Activated CD8-positive, alpha-beta T cell treated with anti-CD3 and anti-CD28 coated beads for 36 hours (primary cell): ENCODE measurements around the gene MYLK. TPM values are rescaled to one million over a fixed set of nuclear protein-coding genes. Genes with fewer than 3 reads are reported as not detected.

Experiments
- ATAC-seq: fragments of 200-7000 bp; cut with Tn5 transposase; one replicate; pipeline ENCODE4 v1.10.0; 2021; ENCODE audit warnings: mild to moderate bottlenecking, moderate library complexity
- CTCF ChIA-PET: fragments of 350-600 bp; sonication (Branson Sonifier 250); formaldehyde crosslinking; loops from one replicate; lab custom pipeline; 2021; ENCODE audit warnings: antibody characterized with exemption; lab: Charles Lee
- POLR2A ChIA-PET: fragments of 350-600 bp; sonication (Branson Sonifier 250); formaldehyde crosslinking; loops from one replicate; lab custom pipeline; 2021; ENCODE audit warnings: antibody characterized with exemption; lab: Charles Lee
- DNase-seq: peaks from one replicate; pipeline ENCODE4 v3.0.0-alpha.2; 2020
- H3K27ac Mint-ChIP-seq: one replicate; pipeline ENCODE4 v1.8.0; 2021; ENCODE audit warnings: mild to moderate bottlenecking, mixed read lengths
- H3K27me3 Mint-ChIP-seq: one replicate; pipeline ENCODE4 v1.8.0; 2021; ENCODE audit warnings: mixed read lengths
- H3K36me3 Mint-ChIP-seq: one replicate; pipeline ENCODE4 v1.8.0; 2021; ENCODE audit warnings: low read depth, mixed read lengths
- H3K4me1 Mint-ChIP-seq: one replicate; pipeline ENCODE4 v1.8.0; 2021; ENCODE audit warnings: low read depth, mixed read lengths
- H3K4me3 Mint-ChIP-seq: one replicate; pipeline ENCODE4 v1.8.0; 2021; ENCODE audit warnings: mild to moderate bottlenecking, moderate library complexity, mixed read lengths
- H3K9me3 Mint-ChIP-seq: one replicate; pipeline ENCODE4 v1.8.0; 2021; ENCODE audit warnings: mixed read lengths
- CTCF ChIP-seq: fragments of 200-600 bp; IDR thresholded peaks from one replicate; pipeline ENCODE4 v1.8.0; 2022; ENCODE audit warnings: antibody characterized with exemption, mild to moderate bottlenecking
- intact Hi-C: fragments of 100-400 bp; cut with micrococcal nuclease; formaldehyde crosslinking; loops from one replicate; pipeline ENCODE4 v1.10.0; 2022
- total RNA-seq, 2 experiments: library from RNA; stranded (reverse); gene quantifications; one replicate each; pipeline ENCODE4 v1.2.3, GENCODE V29; 2021

Gene MYLK
- total RNA-seq, 2 experiments from 2014 or later = 0.34 TPM; not detected in 1

GRCh38 chr3:123656691-123657090 is 227.4 kb downstream of the MYLK start:
- ChIA-PET CTCF (interaction anchor here (1.0 to 9.0 kb wide), 6 partner anchors 10 to 68 kb away, joined by 3 to 58 read pairs (median 4); no protein-coding TSS in a partner anchor), POLR2A (no interaction called here)
- no peak overlapping the region for H3K4me3 Mint-ChIP-seq
- no peak overlapping the region for H3K27ac Mint-ChIP-seq
- peak; percentile 34 for TF ChIP-seq CTCF
- H3K4me1 Mint-ChIP-seq = no peaks in the 10 kb centered on the region
- intact Hi-C loops = no loop called here
- peak; percentile 20 for DNase-seq
- H3K36me3 Mint-ChIP-seq = no peaks in the 10 kb centered on the region
- H3K9me3 Mint-ChIP-seq = no peaks in the 10 kb centered on the region
- no peak for ATAC-seq
- no peaks in the 10 kb centered on the region for H3K27me3 Mint-ChIP-seq

DNA sequence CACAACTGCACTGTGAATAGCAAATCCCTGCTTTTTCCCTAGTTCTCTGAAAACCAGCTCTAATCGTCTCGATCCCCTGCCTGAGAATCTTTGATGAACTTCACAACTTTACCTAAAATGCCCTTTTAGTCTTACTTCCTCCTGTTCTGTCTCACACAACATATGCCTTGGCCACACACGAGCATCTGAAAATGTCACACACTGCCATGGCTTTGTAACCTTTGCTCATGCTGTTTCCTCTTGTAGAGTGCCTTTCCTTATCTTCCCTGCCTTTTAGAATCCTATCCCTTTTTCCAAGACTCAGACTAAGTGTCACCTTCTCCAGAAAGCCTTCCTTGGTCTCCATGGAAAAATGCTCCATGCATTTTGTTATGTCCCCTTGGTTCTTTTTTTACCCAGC is 227.9 kb downstream of the MYLK start:
- intact Hi-C loops = no loop called here
- no peak for DNase-seq
- no peak overlapping the region for H3K27ac Mint-ChIP-seq
- no peaks in the 10 kb centered on the region for H3K4me1 Mint-ChIP-seq
- no peaks in the 10 kb centered on the region for H3K27me3 Mint-ChIP-seq
- ATAC-seq = no peak
- ChIA-PET CTCF (interaction anchor here (1.0 to 9.0 kb wide), 6 partner anchors 10 to 68 kb away, joined by 3 to 58 read pairs (median 4); no protein-coding TSS in a partner anchor), POLR2A (no interaction called here)
- no peak for TF ChIP-seq CTCF
- no peak overlapping the region for H3K4me3 Mint-ChIP-seq
- H3K36me3 Mint-ChIP-seq = no peaks in the 10 kb centered on the region
- no peaks in the 10 kb centered on the region for H3K9me3 Mint-ChIP-seq

- DNase-seq (no peak), ATAC-seq (no peak)
- no peak for TF ChIP-seq CTCF
- Mint-ChIP-seq H3K4me1 (no peaks in the 10 kb centered on the region), H3K27ac (no peak overlapping the region), H3K9me3 (no peaks in the 10 kb centered on the region), H3K36me3 (no peaks in the 10 kb centered on the region), H3K27me3 (no peaks in the 10 kb centered on the region), H3K4me3 (no peak overlapping the region)
- POLR2A ChIA-PET = no interaction called here
- CTCF ChIA-PET = interaction anchor here (1.1 to 9.0 kb wide), 5 partner anchors 9 to 69 kb away, joined by 3 to 58 read pairs (median 4); no protein-coding TSS in a partner anchor
- intact Hi-C loops = no loop called here
Observed at GRCh38 chr3:123655400-123655799, 228.7 kb downstream of the MYLK start.

- ChIA-PET CTCF (interaction anchor here (0.9 to 9.0 kb wide), 7 partner anchors 11 to 71 kb away, joined by 3 to 58 read pairs (median 5); no protein-coding TSS in a partner anchor), POLR2A (no interaction called here)
- ATAC-seq (no peak), DNase-seq (no peak)
- TF ChIP-seq CTCF = no peak
- Mint-ChIP-seq H3K4me3 (no peak overlapping the region), H3K27me3 (no peaks in the 10 kb centered on the region), H3K27ac (no peak overlapping the region), H3K36me3 (no peaks in the 10 kb centered on the region), H3K4me1 (no peaks in the 10 kb centered on the region), H3K9me3 (no peaks in the 10 kb centered on the region)
- intact Hi-C loops = no loop called here
Observed at GRCh38 chr3:123653221-123653682, 230.9 kb downstream of the MYLK start.

GRCh38 chr3:123652342-123652984 is 231.7 kb downstream of the MYLK start:
- Mint-ChIP-seq H3K9me3 (no peaks in the 10 kb centered on the region), H3K27me3 (no peaks in the 10 kb centered on the region), H3K36me3 (no peaks in the 10 kb centered on the region), H3K27ac (no peak overlapping the region), H3K4me3 (no peak overlapping the region), H3K4me1 (no peaks in the 10 kb centered on the region)
- POLR2A ChIA-PET = no interaction called here
- CTCF ChIA-PET = interaction anchor here (0.6 to 9.0 kb wide), 14 partner anchors 8 to 427 kb away, joined by 3 to 58 read pairs (median 4); no protein-coding TSS in a partner anchor
- ATAC-seq = peak; percentile 66
- intact Hi-C loops = no loop called here
- peak; percentile 64 for DNase-seq
- peak; percentile 69 for TF ChIP-seq CTCF
